CD4-positive, alpha-beta T cell (primary cell): ENCODE measurements around the gene COQ10A. TPM values are rescaled to one million over a fixed set of nuclear protein-coding genes. Genes with fewer than 3 reads are reported as not detected.
A peak's percentile ranks its signal among the peaks of the same experiment; 100 is the strongest.

Source experiments
- ATAC-seq: fragments of 200-7000 bp; cut with Tn5 transposase; one replicate; pipeline ENCODE4 v1.10.0; 2022; ENCODE audit warnings: mild to moderate bottlenecking; ENCODE audit not compliant: poor library complexity
- CTCF ChIA-PET: fragments of 350-600 bp; sonication (Branson Sonifier 250); formaldehyde crosslinking; loops from one replicate; lab custom pipeline; 2021; ENCODE audit warnings: antibody characterized with exemption, inconsistent platforms; lab: Charles Lee
- POLR2A ChIA-PET: fragments of 350-600 bp; sonication (Branson Sonifier 250); formaldehyde crosslinking; loops from one replicate; lab custom pipeline; 2021; ENCODE audit warnings: antibody characterized with exemption, inconsistent platforms; lab: Charles Lee
- DNase-seq, 14 experiments: peaks; one replicate each; pipeline ENCODE4 v3.0.0-alpha.2; 2013 to 2020; ENCODE audit warnings: mixed read lengths in 2 of 14
- H3K27ac ChIP-seq, 2 donors: one replicate each; pipeline versions ENCODE4 v1.5.1 to v1.7.0; 2013; ENCODE audit warnings: low read length in 2 of 2, low read depth in 1 of 2, mild to moderate bottlenecking in 1 of 2
- H3K27me3 ChIP-seq, 2 experiments: 1 replicate in 1 of 2; 2 replicates in 1 of 2; pipeline versions ENCODE4 v1.6.1 to v1.7.0; 2013; ENCODE audit warnings: low read length in 2 of 2, control low read depth in 1 of 2, mild to moderate bottlenecking in 1 of 2, moderate library complexity in 1 of 2; ENCODE audit not compliant: insufficient read depth in 2 of 2, control insufficient read depth in 1 of 2
- H3K36me3 ChIP-seq: one replicate; pipeline ENCODE4 v1.6.1; 2013; ENCODE audit warnings: low read length, control low read depth; ENCODE audit not compliant: insufficient read depth
- H3K4me1 ChIP-seq: one replicate; pipeline ENCODE4 v1.6.1; 2013; ENCODE audit warnings: low read length, control low read depth; ENCODE audit not compliant: insufficient read depth
- H3K4me3 ChIP-seq: one replicate; pipeline ENCODE4 v1.5.1; 2013; ENCODE audit warnings: mild to moderate bottlenecking, low read length, moderate library complexity
- H3K9me3 ChIP-seq, 2 experiments: 1 replicate in 1 of 2; 2 replicates in 1 of 2; pipeline versions ENCODE4 v1.6.1 to v1.7.0; 2013; ENCODE audit warnings: low read length in 2 of 2, mild to moderate bottlenecking in 2 of 2, control low read depth in 1 of 2, moderate library complexity in 1 of 2; ENCODE audit not compliant: control insufficient read depth in 1 of 2, insufficient read depth in 1 of 2
- H3K27ac Mint-ChIP-seq: one replicate; pipeline ENCODE4 v1.8.0; 2020; ENCODE audit warnings: mixed read lengths
- H3K27me3 Mint-ChIP-seq: one replicate; pipeline ENCODE4 v1.8.0; 2021; ENCODE audit warnings: mixed read lengths
- H3K36me3 Mint-ChIP-seq: one replicate; pipeline ENCODE4 v1.8.0; 2021; ENCODE audit warnings: low read depth, mixed read lengths
- H3K4me1 Mint-ChIP-seq: one replicate; pipeline ENCODE4 v1.8.0; 2021; ENCODE audit warnings: low read depth, mixed read lengths
- H3K4me3 Mint-ChIP-seq: one replicate; pipeline ENCODE4 v1.8.0; 2020; ENCODE audit warnings: mild to moderate bottlenecking, mixed read lengths
- H3K9me3 Mint-ChIP-seq: one replicate; pipeline ENCODE4 v1.8.0; 2020; ENCODE audit warnings: mixed read lengths
- CTCF ChIP-seq: fragments of 200-600 bp; IDR thresholded peaks from one replicate; pipeline ENCODE4 v1.8.0; 2022; ENCODE audit warnings: antibody characterized with exemption, mild to moderate bottlenecking
- intact Hi-C, 2 experiments: fragments of 100-400 bp; cut with DNase I in 1 of 2; cut with micrococcal nuclease in 1 of 2; formaldehyde crosslinking; loops; one replicate each; pipeline versions ENCODE4 v1.15.1 to v1.9.0; 2023 to 2025; cut with DNase I, micrococcal nuclease
- total RNA-seq, 174 experiments: library from RNA in 2 of 174; stranded (reverse) in 2 of 174; gene quantifications; one replicate each; pipeline ENCODE4 v1.2.3 and lab custom pipeline; 2021 to 2026

Gene COQ10A
- total RNA-seq, 2 experiments from 2014 or later, result 27.6 to 29.2 TPM

- peaks cover 27% of the 10 kb centered on the region for H3K4me1 ChIP-seq
- H3K27ac Mint-ChIP-seq, result peak overlapping the region; percentile 39
- no peaks in the 10 kb centered on the region for H3K9me3 ChIP-seq
- no peaks in the 10 kb centered on the region for H3K27me3 ChIP-seq
- CTCF ChIA-PET, result no interaction called here
- no peak for TF ChIP-seq CTCF
- H3K36me3 ChIP-seq, result peaks cover 49% of the 10 kb centered on the region
- no peaks in the 10 kb centered on the region for H3K27me3 Mint-ChIP-seq
- H3K4me3 Mint-ChIP-seq, result peak overlapping the region; percentile 87
- no peak for ATAC-seq
- H3K27ac ChIP-seq, result no peak overlapping the region
- no peaks in the 10 kb centered on the region for H3K9me3 Mint-ChIP-seq
- H3K4me3 ChIP-seq, result peak overlapping the region; percentile 70
- peaks cover 43% of the 10 kb centered on the region for H3K36me3 Mint-ChIP-seq
- DNase-seq, result no peak
- POLR2A ChIA-PET, result interaction anchor here (0.6 to 2.7 kb wide), 7 partner anchors 9 to 383 kb away, joined by 3 to 19 read pairs (median 4); partner anchors contain the start of genes PA2G4, PAN2 and RNF41
- intact Hi-C loops, result loop anchor here (2.0 to 5.0 kb wide), 4 partner anchors 32 to 215 kb away; partner anchors contain the start of genes NABP2 (in 2 of the 2), RNF41 (in 1 of the 2) and RPS26 (in 1 of the 2)
- peaks cover 20% of the 10 kb centered on the region for H3K4me1 Mint-ChIP-seq
Observed at GRCh38 chr12:56257071-56257470, 9.7 kb upstream of the COQ10A start.

GRCh38 chr12:56257491-56258067 lies 9.2 kb upstream of the COQ10A start:
- Histone ChIP-seq H3K27me3 (no peaks in the 10 kb centered on the region), H3K4me1 (peaks cover 27% of the 10 kb centered on the region), H3K9me3 (no peaks in the 10 kb centered on the region), H3K36me3 (peaks cover 44% of the 10 kb centered on the region), H3K4me3 (peak overlapping the region; percentile 70), H3K27ac (no peak overlapping the region)
- peak in 2 of 14 experiments; percentile 4 to 5 for DNase-seq
- Mint-ChIP-seq H3K9me3 (no peaks in the 10 kb centered on the region), H3K4me3 (peak overlapping the region; percentile 87), H3K27me3 (no peaks in the 10 kb centered on the region), H3K4me1 (peaks cover 20% of the 10 kb centered on the region), H3K36me3 (peaks cover 38% of the 10 kb centered on the region), H3K27ac (peak overlapping the region; percentile 39)
- ChIA-PET CTCF (interaction anchor here (0.7 to 1.7 kb wide), 18 partner anchors 8 to 440 kb away, joined by 3 to 20 read pairs (median 4); partner anchors contain the start of genes COQ10A, CS, ESYT1 and ORMDL2), POLR2A (interaction anchor here (0.9 to 2.7 kb wide), 10 partner anchors 9 to 231 kb away, joined by 3 to 19 read pairs (median 4); partner anchors contain the start of genes COQ10A, GLS2, PA2G4 and PAN2)
- TF ChIP-seq CTCF, result no peak
- ATAC-seq, result peak; percentile 10
- intact Hi-C loops, result loop anchor here (1.0 to 5.0 kb wide), 8 partner anchors 33 to 215 kb away; partner anchors contain the start of genes NABP2 (in 2 of the 2), ZC3H10 (in 2 of the 2), RNF41 (in 1 of the 2) and RPS26 (in 1 of the 2)

- Mint-ChIP-seq H3K36me3 (peaks cover 31% of the 10 kb centered on the region), H3K4me3 (peak within 1 kb of the TSS; percentile 98), H3K4me1 (peaks cover 20% of the 10 kb centered on the region), H3K27ac (peak within 1 kb of the TSS; percentile 77), H3K27me3 (no peaks in the 10 kb centered on the region), H3K9me3 (no peaks in the 10 kb centered on the region)
- CTCF ChIA-PET, result interaction anchor here (0.7 to 1.7 kb wide), 21 partner anchors 8 to 441 kb away, joined by 3 to 20 read pairs (median 4); partner anchors contain the start of genes COQ10A, CS, ESYT1 and ORMDL2
- H3K4me1 ChIP-seq, result peaks cover 27% of the 10 kb centered on the region
- H3K27ac ChIP-seq, result peak within 1 kb of the TSS; percentile 31 to 58
- peak; percentile 59 to 94 (median 75) for DNase-seq
- intact Hi-C loops, result loop anchor here (1.0 to 5.0 kb wide), 6 partner anchors 36 to 216 kb away; partner anchors contain the start of genes ZC3H10 (in 2 of the 2), NABP2 (in 1 of the 2), RNF41 (in 1 of the 2) and RPS26 (in 1 of the 2)
- no peaks in the 10 kb centered on the region for H3K27me3 ChIP-seq
- peaks cover 37% of the 10 kb centered on the region for H3K36me3 ChIP-seq
- peak; percentile 26 for TF ChIP-seq CTCF
- ATAC-seq, result peak; percentile 94
- H3K9me3 ChIP-seq, result no peaks in the 10 kb centered on the region
- POLR2A ChIA-PET, result interaction anchor here (0.6 to 2.7 kb wide), 13 partner anchors 9 to 230 kb away, joined by 3 to 19 read pairs (median 4); partner anchors contain the start of genes CNPY2, COQ10A, GLS2 and PA2G4
- peak within 1 kb of the TSS; percentile 96 for H3K4me3 ChIP-seq
Observed at GRCh38 chr12:56258068-56258819, 8.5 kb upstream of the COQ10A start, which contains the start of gene ANKRD52. TSS of gene ANKRD52 (minus strand) at chr12:56258384. CDS start at chr12:56258269, 115 bp downstream.
